Measurements from ENCODE around the gene GRIN2C. TPM values are rescaled to one million over a fixed set of nuclear protein-coding genes. Genes with fewer than 3 reads are reported as not detected.

GRIN2C gene
- total and polyA plus RNA-seq, 9 of the 15 experiments (the other 6 are each of a cell fraction or from before 2014, with no cell fraction given): under 0.01 to 0.33 (median 0.10) TPM; not detected in 2

- TF ChIP-seq U2AF1 (optimal IDR thresholded peaks at IDR 0.05; ENCODE audit: low read depth, low read length) (no peak), CTBP1 (IDR thresholded peaks at IDR 0.05; ENCODE audit: borderline replicate concordance) (peak; percentile 73; the same call in 1 of the 2 replicates), SRF (CRISPR knock-in tag; IDR thresholded peaks at IDR 0.05) (peak in 1 of 2 experiments; percentile 47; a peak in 1 of 4 replicates), FOXK1 (CRISPR knock-in tag; IDR thresholded peaks at IDR 0.05; ENCODE audit: borderline replicate concordance) (no peak), BRF2 (IDR thresholded peaks at IDR 0.05; ENCODE audit: borderline replicate concordance, insufficient read depth, insufficient read length) (no peak)
Observed at GRCh38 chr17:74877592-74878548, 18.2 kb upstream of the GRIN2C start (continued).

GRCh38 chr17:74875977-74876593 is 16.4 kb upstream of the GRIN2C start:
- Histone ChIP-seq H3K36me3 (ENCODE audit: control insufficient read depth, insufficient read depth, low read length) (peaks cover 6% of the 10 kb centered on the region; the same call in 1 of the 3 replicates), H3K9me3 (replicated peaks; ENCODE audit: control insufficient read depth, insufficient read depth, low read depth, low read length) (no peaks in the 10 kb centered on the region), H3K9me1 (ENCODE audit: control insufficient read depth, insufficient read depth, low read length) (no peaks in the 10 kb centered on the region), H4K20me1 (replicated peaks; ENCODE audit: control insufficient read depth, insufficient read depth, low read length) (no peaks in the 10 kb centered on the region; the same call in 1 of the 2 replicates), H3K79me2 (ENCODE audit: control insufficient read depth, insufficient read depth, low read length) (peaks cover 19% of the 10 kb centered on the region), H3K27me3 (ENCODE audit: control insufficient read depth in 2 of 2, insufficient read depth in 2 of 2, low read length in 2 of 2) (no peaks in the 10 kb centered on the region), H3K27ac (ENCODE audit: extremely low read depth, low read depth, low read length) (peak overlapping the region; percentile 95), H3K4me1 (replicated peaks in 1 of 2; ENCODE audit: control insufficient read depth in 2 of 2, insufficient read depth in 2 of 2, low read length in 2 of 2) (peaks cover 57 to 61% of the 10 kb centered on the region in 2 experiments), H2AFZ (ENCODE audit: low read depth, low read length) (peak overlapping the region; percentile 90), H3K4me3 (no peak overlapping the region), H3K9ac (ENCODE audit: insufficient read depth in 1 of 2, low read depth in 2 of 2, low read length in 2 of 2) (peak overlapping the region; percentile 46 to 90; a peak in 3 of 4 replicates), H3K4me2 (ENCODE audit: insufficient read depth, low read length) (peak overlapping the region; percentile 70)
- no TSS peak for BruUV-seq (replicated peaks)
- ATAC-seq (peak; percentile 35), DNase-seq (ENCODE audit: extremely low read depth in 1 of 4, low spot score in 3 of 4) (peak; percentile 60 to 90 (median 72)), FAIRE-seq (peak; percentile 96)
- in situ Hi-C loops (cut with MboI) (no loop called here), intact Hi-C loops (cut with micrococcal nuclease) (loop anchor here (10.0 kb wide), 1 partner anchor 159 kb away; no protein-coding TSS in a partner anchor)
- WGBS (ENCODE audit: insufficient coverage, low coverage, missing lambda C conversion rate): 10% methylated on average over 6 of the region's 6 CpGs
- POLR2A ChIA-PET: interaction anchor here (0.6 to 1.7 kb wide), 10 partner anchors 10 to 832 kb away, joined by 3 to 8 read pairs (median 4); no protein-coding TSS in a partner anchor
- CTCF ChIA-PET (ENCODE audit: low intra/inter-chr PET ratio): interaction anchor here (0.6 kb wide), 1 partner anchor 17 kb away, joined by 3 read pairs; the partner anchor contains the start of gene FADS6
- peak; percentile 80 for TF ChIP-seq MAFF (IDR thresholded peaks at IDR 0.05; ENCODE audit: low read length)
- TF ChIP-seq NR2F6 (CRISPR knock-in tag; IDR thresholded peaks at IDR 0.05): no peak
- TF ChIP-seq DIDO1 (tag; IDR thresholded peaks at IDR 0.05; ENCODE audit: low read depth): peak; percentile 6; the same call in 1 of the 2 replicates
- peak; percentile 75 for TF ChIP-seq EHMT2 (IDR thresholded peaks at IDR 0.05)
- TF ChIP-seq CXXC5 (CRISPR knock-in tag; IDR thresholded peaks at IDR 0.05): peak; percentile 82
- TF ChIP-seq RHOXF2B (CRISPR knock-in tag; conservative IDR thresholded peaks at IDR 0.05): no peak
- peak; percentile 51 for TF ChIP-seq TAF1 (IDR thresholded peaks at IDR 0.05; ENCODE audit: control insufficient read depth, extremely low read depth, insufficient read depth, low read length, severe bottlenecking)
- no peak for TF ChIP-seq TBP (optimal IDR thresholded peaks at IDR 0.05; ENCODE audit: low read depth, low read length)
- TF ChIP-seq PTTG1 (tag; IDR thresholded peaks at IDR 0.05; ENCODE audit: low read depth): peak; percentile 70; the same call in 1 of the 2 replicates
- no peak for TF ChIP-seq NCOA2 (IDR thresholded peaks at IDR 0.05; ENCODE audit: partially characterized antibody in 2 of 2)
- TF ChIP-seq TAF9B (IDR thresholded peaks at IDR 0.05; ENCODE audit: partially characterized antibody): peak; percentile 50

Measured in K562 (cell line).